Liver (tissue), 9 donors: ENCODE data around the gene AGBL4. TPM values are rescaled to one million over a fixed set of nuclear protein-coding genes. Genes with fewer than 3 reads are reported as not detected.

Experiments
- DNase-seq: peaks from one replicate; pipeline ENCODE4 v3.0.0-alpha.2; 2017; ENCODE audit warnings: low spot score
- H3K27ac ChIP-seq, 2 donors: one replicate each; pipeline ENCODE4 v1.7.0; 2013; ENCODE audit warnings: inconsistent platforms in 2 of 2, low read length in 2 of 2, control low read depth in 1 of 2, low read depth in 1 of 2, mild to moderate bottlenecking in 1 of 2
- H3K27me3 ChIP-seq, 4 donors: one replicate each; pipeline versions ENCODE4 v1.6.1 to v1.7.0; 2013; ENCODE audit warnings: low read length in 3 of 4, inconsistent platforms in 1 of 4, mild to moderate bottlenecking in 1 of 4, moderate library complexity in 1 of 4; ENCODE audit not compliant: control insufficient read depth in 4 of 4, insufficient read depth in 4 of 4
- H3K36me3 ChIP-seq, 4 donors: one replicate each; pipeline versions ENCODE4 v1.6.1 to v1.7.0; 2013; ENCODE audit warnings: low read length in 3 of 4, mild to moderate bottlenecking in 3 of 4, low read depth in 1 of 4, moderate library complexity in 1 of 4; ENCODE audit not compliant: control insufficient read depth in 4 of 4, insufficient read depth in 3 of 4
- H3K4me1 ChIP-seq, 4 donors: one replicate each; pipeline versions ENCODE4 v1.6.1 to v1.7.0; 2013; ENCODE audit warnings: low read length in 3 of 4, mild to moderate bottlenecking in 3 of 4, moderate library complexity in 1 of 4; ENCODE audit not compliant: control insufficient read depth in 4 of 4, insufficient read depth in 4 of 4
- H3K4me3 ChIP-seq, 3 donors: one replicate each; pipeline versions ENCODE4 v1.6.1 to v1.7.0; 2013; ENCODE audit warnings: low read length in 3 of 3, control low read depth in 1 of 3, low read depth in 1 of 3, mild to moderate bottlenecking in 1 of 3
- H3K9ac ChIP-seq, 2 donors: one replicate each; pipeline ENCODE4 v1.7.0; 2013; ENCODE audit warnings: low read length in 2 of 2, mild to moderate bottlenecking in 2 of 2, moderate library complexity in 2 of 2, control low read depth in 1 of 2, low read depth in 1 of 2
- H3K9me3 ChIP-seq, 4 donors: one replicate each; pipeline versions ENCODE4 v1.6.1 to v1.7.0; 2013; ENCODE audit warnings: low read length in 3 of 4; ENCODE audit not compliant: control insufficient read depth in 4 of 4
- CTCF ChIP-seq: fragments of 150-350 bp; IDR thresholded peaks from 2 replicates; pipeline ENCODE4 v1.5.1; 2017; ENCODE audit warnings: improper control_type of control experiment, low read depth, low read length; ENCODE audit not compliant: missing input control
- EGR1 ChIP-seq, 2 donors: IDR thresholded peaks; 2 replicates each; pipeline ENCODE4 v1.6.1; 2016 to 2018; ENCODE audit warnings: antibody characterized with exemption in 2 of 2, low read depth in 2 of 2
- FOXA1 ChIP-seq: IDR thresholded peaks from 2 replicates; pipeline ENCODE4 v1.6.1; 2016; ENCODE audit warnings: antibody characterized with exemption
- GABPA ChIP-seq, 2 donors: IDR thresholded peaks in 1 of 2; conservative IDR thresholded peaks in 1 of 2; 2 replicates each; pipeline ENCODE4 v1.6.1; 2016; ENCODE audit warnings: antibody characterized with exemption in 2 of 2, mild to moderate bottlenecking in 1 of 2, moderate library complexity in 1 of 2
- HNF4G ChIP-seq: IDR thresholded peaks from 2 replicates; pipeline ENCODE4 v1.6.1; 2016; ENCODE audit warnings: antibody characterized with exemption
- JUND ChIP-seq, 2 donors: IDR thresholded peaks; 2 replicates each; pipeline ENCODE4 v1.6.1; 2016; ENCODE audit warnings: antibody characterized with exemption in 2 of 2
- MAX ChIP-seq: IDR thresholded peaks from 2 replicates; pipeline ENCODE4 v1.6.1; 2016; ENCODE audit warnings: antibody characterized with exemption
- NR2F2 ChIP-seq: IDR thresholded peaks from 2 replicates; pipeline ENCODE4 v1.6.1; 2016; ENCODE audit warnings: antibody characterized with exemption
- RAD21 ChIP-seq, 2 donors: IDR thresholded peaks; 2 replicates each; pipeline ENCODE4 v1.6.1; 2016; ENCODE audit warnings: antibody characterized with exemption in 2 of 2, mild to moderate bottlenecking in 2 of 2
- RXRA ChIP-seq, 2 donors: IDR thresholded peaks; 2 replicates each; pipeline ENCODE4 v1.6.1; 2017 to 2018; ENCODE audit warnings: antibody characterized with exemption in 2 of 2, mild to moderate bottlenecking in 1 of 2
- TAF1 ChIP-seq: conservative IDR thresholded peaks from 2 replicates; pipeline ENCODE4 v1.6.1; 2016; ENCODE audit warnings: antibody characterized with exemption, mild to moderate bottlenecking
- YY1 ChIP-seq: IDR thresholded peaks from 2 replicates; pipeline ENCODE4 v1.6.1; 2016; ENCODE audit warnings: antibody characterized with exemption, mild to moderate bottlenecking
- WGBS: extraction: QIAGEN DNeasy Blood & Tissue Kit; methylation state at CpG from one replicate; pipeline ENCODE4 v1.1.7; 2013; 5-methylcytosine and 5-hydroxymethylcytosine counted together
- polyA plus RNA-seq, 2 donors: library from polyadenylated mRNA; stranded (reverse) in 1 of 2; unstranded in 1 of 2; fragments of 200-250 nt in 1 of 2; fragments of >200 nt in 1 of 2; fragmentation: Nextera tagmentation in 1 of 2; extraction: Ambion mirVana in 1 of 2; gene quantifications; one replicate each; pipeline versions ENCODE4 v1.2.1 to v1.2.3, GENCODE V29; 2013 to 2015
- total RNA-seq, 2 donors: library from RNA; depleted of rRNA; stranded (reverse); fragments of >200 nt; gene quantifications; one replicate each; pipeline ENCODE4 v1.2.3, GENCODE V29; 2014
- TF ChIP-seq, protein P1 (sequence below): IDR thresholded peaks from 2 replicates; pipeline ENCODE4 v1.6.1; 2016; ENCODE audit warnings: antibody characterized with exemption, mild to moderate bottlenecking
- TF ChIP-seq, protein P2 (sequence below): IDR thresholded peaks from 2 replicates; pipeline ENCODE4 v1.6.1; 2016; ENCODE audit warnings: antibody characterized with exemption
- donor health status: healthy.
- donor health status: healthy.
- donor health status: healthy.
- donor health status: healthy.
- donor health status: healthy.

The AGBL4 gene
- total and polyA plus RNA-seq, 4 donors: 0.75 to 0.76 TPM; not detected in 2

- Histone ChIP-seq H3K27ac (no peak overlapping the region), H3K4me3 (no peak overlapping the region), H3K27me3 (no peaks in the 10 kb centered on the region), H3K36me3 (no peaks in the 10 kb centered on the region), H3K9ac (no peak overlapping the region), H3K9me3 (no peaks in the 10 kb centered on the region), H3K4me1 (no peaks in the 10 kb centered on the region)
- no peak for DNase-seq
- 39% methylated on average over 3 of the region's 3 CpGs for WGBS
- TF ChIP-seq RXRA (IDR thresholded peaks at IDR 0.05) (no peak), RAD21 (IDR thresholded peaks at IDR 0.05) (no peak), TAF1 (no peak), JUND (IDR thresholded peaks at IDR 0.05) (no peak), MAX (no peak)
- TF ChIP-seq, protein P1, sequence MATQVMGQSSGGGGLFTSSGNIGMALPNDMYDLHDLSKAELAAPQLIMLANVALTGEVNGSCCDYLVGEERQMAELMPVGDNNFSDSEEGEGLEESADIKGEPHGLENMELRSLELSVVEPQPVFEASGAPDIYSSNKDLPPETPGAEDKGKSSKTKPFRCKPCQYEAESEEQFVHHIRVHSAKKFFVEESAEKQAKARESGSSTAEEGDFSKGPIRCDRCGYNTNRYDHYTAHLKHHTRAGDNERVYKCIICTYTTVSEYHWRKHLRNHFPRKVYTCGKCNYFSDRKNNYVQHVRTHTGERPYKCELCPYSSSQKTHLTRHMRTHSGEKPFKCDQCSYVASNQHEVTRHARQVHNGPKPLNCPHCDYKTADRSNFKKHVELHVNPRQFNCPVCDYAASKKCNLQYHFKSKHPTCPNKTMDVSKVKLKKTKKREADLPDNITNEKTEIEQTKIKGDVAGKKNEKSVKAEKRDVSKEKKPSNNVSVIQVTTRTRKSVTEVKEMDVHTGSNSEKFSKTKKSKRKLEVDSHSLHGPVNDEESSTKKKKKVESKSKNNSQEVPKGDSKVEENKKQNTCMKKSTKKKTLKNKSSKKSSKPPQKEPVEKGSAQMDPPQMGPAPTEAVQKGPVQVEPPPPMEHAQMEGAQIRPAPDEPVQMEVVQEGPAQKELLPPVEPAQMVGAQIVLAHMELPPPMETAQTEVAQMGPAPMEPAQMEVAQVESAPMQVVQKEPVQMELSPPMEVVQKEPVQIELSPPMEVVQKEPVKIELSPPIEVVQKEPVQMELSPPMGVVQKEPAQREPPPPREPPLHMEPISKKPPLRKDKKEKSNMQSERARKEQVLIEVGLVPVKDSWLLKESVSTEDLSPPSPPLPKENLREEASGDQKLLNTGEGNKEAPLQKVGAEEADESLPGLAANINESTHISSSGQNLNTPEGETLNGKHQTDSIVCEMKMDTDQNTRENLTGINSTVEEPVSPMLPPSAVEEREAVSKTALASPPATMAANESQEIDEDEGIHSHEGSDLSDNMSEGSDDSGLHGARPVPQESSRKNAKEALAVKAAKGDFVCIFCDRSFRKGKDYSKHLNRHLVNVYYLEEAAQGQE: no peak
- TF ChIP-seq, protein P2, sequence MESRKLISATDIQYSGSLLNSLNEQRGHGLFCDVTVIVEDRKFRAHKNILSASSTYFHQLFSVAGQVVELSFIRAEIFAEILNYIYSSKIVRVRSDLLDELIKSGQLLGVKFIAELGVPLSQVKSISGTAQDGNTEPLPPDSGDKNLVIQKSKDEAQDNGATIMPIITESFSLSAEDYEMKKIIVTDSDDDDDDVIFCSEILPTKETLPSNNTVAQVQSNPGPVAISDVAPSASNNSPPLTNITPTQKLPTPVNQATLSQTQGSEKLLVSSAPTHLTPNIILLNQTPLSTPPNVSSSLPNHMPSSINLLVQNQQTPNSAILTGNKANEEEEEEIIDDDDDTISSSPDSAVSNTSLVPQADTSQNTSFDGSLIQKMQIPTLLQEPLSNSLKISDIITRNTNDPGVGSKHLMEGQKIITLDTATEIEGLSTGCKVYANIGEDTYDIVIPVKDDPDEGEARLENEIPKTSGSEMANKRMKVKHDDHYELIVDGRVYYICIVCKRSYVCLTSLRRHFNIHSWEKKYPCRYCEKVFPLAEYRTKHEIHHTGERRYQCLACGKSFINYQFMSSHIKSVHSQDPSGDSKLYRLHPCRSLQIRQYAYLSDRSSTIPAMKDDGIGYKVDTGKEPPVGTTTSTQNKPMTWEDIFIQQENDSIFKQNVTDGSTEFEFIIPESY: no peak
Observed at GRCh38 chr1:48540587-48540986, 1483.2 kb downstream of the AGBL4 start.

DNA sequence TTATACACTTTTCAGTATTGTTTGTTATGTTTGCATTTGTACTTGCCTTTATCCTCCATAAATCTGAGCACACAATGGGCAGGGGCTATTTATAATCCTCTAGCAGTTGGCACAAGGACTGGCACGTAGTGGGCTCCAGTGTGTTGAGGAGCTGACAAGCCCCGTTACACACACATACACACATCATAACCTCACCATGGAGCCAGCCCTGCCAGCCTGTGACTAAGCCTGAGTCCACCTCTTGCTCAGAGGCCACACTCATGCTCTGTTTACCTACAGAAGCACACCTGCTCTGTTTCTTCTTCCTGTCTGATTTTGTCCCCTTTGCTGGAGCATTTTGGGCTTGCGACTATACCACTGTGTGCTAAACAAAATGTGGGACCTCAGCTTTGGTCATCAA is 1487.3 kb downstream of the AGBL4 start:
- Histone ChIP-seq H3K9me3 (no peaks in the 10 kb centered on the region), H3K4me3 (no peak overlapping the region), H3K36me3 (no peaks in the 10 kb centered on the region), H3K9ac (no peak overlapping the region), H3K4me1 (no peaks in the 10 kb centered on the region), H3K27ac (no peak overlapping the region), H3K27me3 (no peaks in the 10 kb centered on the region)
- TF ChIP-seq EGR1 (IDR thresholded peaks at IDR 0.05; ENCODE audit: low read depth in 2 of 2) (no peak), TAF1 (no peak), GABPA (IDR thresholded peaks at IDR 0.05 in 1 of 2, conservative IDR thresholded peaks at IDR 0.05 in 1 of 2) (no peak), CTCF (no peak), RAD21 (IDR thresholded peaks at IDR 0.05) (no peak)
- WGBS: 93% methylated on average over 3 of the region's 3 CpGs
- no peak for DNase-seq

DNA sequence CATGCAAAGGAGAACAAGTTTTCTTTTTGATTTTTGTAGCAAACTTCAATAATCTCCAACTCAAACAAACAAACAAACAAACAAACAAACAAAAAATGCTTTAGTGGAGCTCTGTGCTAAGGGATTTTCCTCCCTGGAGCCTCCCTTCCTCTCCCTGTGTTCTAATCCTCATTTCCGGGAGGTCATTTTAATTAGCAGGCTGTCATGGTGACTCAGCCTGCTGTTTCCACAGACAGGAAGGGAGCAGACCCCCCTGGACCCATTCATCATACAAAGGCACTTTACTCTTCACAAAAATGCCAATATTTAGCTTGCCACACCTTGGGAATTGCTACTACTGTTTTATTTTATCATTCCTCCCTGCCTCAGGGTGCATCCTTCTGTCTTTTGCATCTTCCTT is 1490.8 kb downstream of the AGBL4 start:
- WGBS: 46% methylated on average over 1 of the region's 1 CpG
- Histone ChIP-seq H3K9me3 (no peaks in the 10 kb centered on the region), H3K4me3 (no peak overlapping the region), H3K36me3 (no peaks in the 10 kb centered on the region), H3K4me1 (no peaks in the 10 kb centered on the region), H3K27ac (no peak overlapping the region), H3K27me3 (peaks cover 0 to 8% (median 0%) of the 10 kb centered on the region in 4 donors), H3K9ac (no peak overlapping the region)
- DNase-seq: no peak
- TF ChIP-seq, protein P1: no peak
- TF ChIP-seq MAX (no peak), RXRA (IDR thresholded peaks at IDR 0.05) (no peak), FOXA1 (no peak), NR2F2 (no peak), HNF4G (no peak), TAF1 (no peak), YY1 (no peak), RAD21 (IDR thresholded peaks at IDR 0.05) (no peak)
